Activated T-cell treated with anti-CD3 and anti-CD28 coated beads for 4 hours (primary cell): ENCODE results near the gene C22orf31.
A peak's percentile ranks its signal among the peaks of the same experiment; 100 is the strongest.

Experiments used
- DNase-seq: peaks from one replicate; pipeline ENCODE4 v3.0.0-alpha.2; 2020

Gene C22orf31

GRCh38 chr22:29080106-29080975 is 18.7 kb upstream of the C22orf31 start:
- no peak for DNase-seq

- no peak for DNase-seq
Observed at GRCh38 chr22:29079218-29079901, 17.7 kb upstream of the C22orf31 start.

GRCh38 chr22:29078869-29079207 is 17.2 kb upstream of the C22orf31 start:
- no peak for DNase-seq

- DNase-seq: no peak
Observed at GRCh38 chr22:29078036-29078868, 16.6 kb upstream of the C22orf31 start.

GRCh38 chr22:29074276-29074772 is 12.7 kb upstream of the C22orf31 start:
- DNase-seq: no peak

- DNase-seq: peak; percentile 21
Observed at GRCh38 chr22:29073618-29074275, 12.1 kb upstream of the C22orf31 start.

- DNase-seq: no peak
Observed at GRCh38 chr22:29072979-29073617, 11.5 kb upstream of the C22orf31 start, which contains the start of gene KREMEN1. Gene KREMEN1, plus strand, starts transcription at chr22:29073035. Its CDS starts 96 bp downstream, at chr22:29073131.

GRCh38 chr22:29072193-29072978 is 10.8 kb upstream of the C22orf31 start:
- DNase-seq: peak; percentile 72

- no peak for DNase-seq
Observed at GRCh38 chr22:29071261-29072045, 9.8 kb upstream of the C22orf31 start.

- DNase-seq: no peak
Observed at GRCh38 chr22:29070490-29070889, 8.9 kb upstream of the C22orf31 start.

GRCh38 chr22:29069463-29069862 is 7.8 kb upstream of the C22orf31 start:
- no peak for DNase-seq

GRCh38 chr22:29065468-29066190 is 4.0 kb upstream of the C22orf31 start:
- DNase-seq: no peak

- no peak for DNase-seq
Observed at GRCh38 chr22:29062286-29062821, 723 bp upstream of the C22orf31 start.

GRCh38 chr22:29060931-29061330 is 700 bp downstream of the C22orf31 start:
- no peak for DNase-seq

GRCh38 chr22:29060251-29060869 is 1.3 kb downstream of the C22orf31 start:
- DNase-seq: no peak

- DNase-seq: no peak
Observed at GRCh38 chr22:29056472-29056871, 5.2 kb downstream of the C22orf31 start.

- no peak for DNase-seq
Observed at GRCh38 chr22:29055192-29055830, 6.3 kb downstream of the C22orf31 start.

- no peak for DNase-seq
Observed at GRCh38 chr22:29054251-29054767, 7.3 kb downstream of the C22orf31 start.
